ENCODE measurements around the gene UGGT1. TPM values are rescaled to one million over a fixed set of nuclear protein-coding genes. Genes with fewer than 3 reads are reported as not detected.
"Not testable (repeated sequence)": the region's sequence is repeated elsewhere in the genome, so short reads cannot be mapped to it uniquely, and the experiment has no call there.

Gene UGGT1
- total RNA-seq, 1 donor from 2014 or later, result 60.3 TPM

- H3K36me3 Mint-ChIP-seq (ENCODE audit: insufficient read depth), result peaks cover 3% of the 10 kb centered on the region
- no peaks in the 10 kb centered on the region for H3K27me3 Mint-ChIP-seq
- peaks cover 22% of the 10 kb centered on the region for H3K4me1 Mint-ChIP-seq (ENCODE audit: low read depth)
- DNase-seq (ENCODE audit: low spot score, unreplicated experiment), result no peak
- H3K27ac Mint-ChIP-seq, result no peak overlapping the region
- no peak for TF ChIP-seq CTCF (IDR thresholded peaks at IDR 0.05; ENCODE audit: unreplicated experiment)
- no peak overlapping the region for H3K4me3 Mint-ChIP-seq (ENCODE audit: low read depth)
- no peaks in the 10 kb centered on the region for H3K9me3 Mint-ChIP-seq (ENCODE audit: low read depth)
These were observed 107.7 kb downstream of the UGGT1 start for GRCh38 chr2:128198656-128199055.

- peaks cover 22% of the 10 kb centered on the region for H3K4me1 Mint-ChIP-seq (ENCODE audit: low read depth)
- no peaks in the 10 kb centered on the region for H3K9me3 Mint-ChIP-seq (ENCODE audit: low read depth)
- no peak for TF ChIP-seq CTCF (IDR thresholded peaks at IDR 0.05; ENCODE audit: unreplicated experiment)
These were observed 108.1 kb downstream of the UGGT1 start for GRCh38 chr2:128199141-128199540.

GRCh38 chr2:128202791-128203190, 111.8 kb downstream of the UGGT1 start:
- Mint-ChIP-seq H3K27me3 (no peaks in the 10 kb centered on the region), H3K4me3 (ENCODE audit: low read depth) (no peak overlapping the region), H3K27ac (no peak overlapping the region), H3K4me1 (ENCODE audit: low read depth) (no peaks in the 10 kb centered on the region), H3K9me3 (ENCODE audit: low read depth) (peaks cover 11% of the 10 kb centered on the region), H3K36me3 (ENCODE audit: insufficient read depth) (no peaks in the 10 kb centered on the region)
- TF ChIP-seq CTCF (IDR thresholded peaks at IDR 0.05; ENCODE audit: unreplicated experiment), result no peak
- DNase-seq (ENCODE audit: low spot score, unreplicated experiment), result no peak

More at GRCh38 chr2:128199141-128199540, 108.1 kb downstream of the UGGT1 start:
- Mint-ChIP-seq H3K27me3 (no peaks in the 10 kb centered on the region), H3K36me3 (ENCODE audit: insufficient read depth) (peaks cover 3% of the 10 kb centered on the region), H3K27ac (no peak overlapping the region), H3K4me3 (ENCODE audit: low read depth) (no peak overlapping the region)
- DNase-seq (ENCODE audit: low spot score, unreplicated experiment), result no peak

- no peak overlapping the region for H3K27ac Mint-ChIP-seq
- no peak for DNase-seq (ENCODE audit: low spot score, unreplicated experiment)
- peaks cover 14% of the 10 kb centered on the region for H3K9me3 Mint-ChIP-seq (ENCODE audit: low read depth)
- TF ChIP-seq CTCF (IDR thresholded peaks at IDR 0.05; ENCODE audit: unreplicated experiment), result no peak
- no peaks in the 10 kb centered on the region for H3K27me3 Mint-ChIP-seq
- H3K4me3 Mint-ChIP-seq (ENCODE audit: low read depth), result no peak overlapping the region
- no peaks in the 10 kb centered on the region for H3K4me1 Mint-ChIP-seq (ENCODE audit: low read depth)
- no peaks in the 10 kb centered on the region for H3K36me3 Mint-ChIP-seq (ENCODE audit: insufficient read depth)
These were observed 115.2 kb downstream of the UGGT1 start for GRCh38 chr2:128206245-128206644.

GRCh38 chr2:128208023-128208422, 117.0 kb downstream of the UGGT1 start:
- Mint-ChIP-seq H3K9me3 (ENCODE audit: low read depth) (peaks cover 14% of the 10 kb centered on the region), H3K27ac (no peak overlapping the region), H3K4me3 (ENCODE audit: low read depth) (no peak overlapping the region), H3K36me3 (ENCODE audit: insufficient read depth) (no peaks in the 10 kb centered on the region), H3K27me3 (no peaks in the 10 kb centered on the region), H3K4me1 (ENCODE audit: low read depth) (no peaks in the 10 kb centered on the region)
- TF ChIP-seq CTCF (IDR thresholded peaks at IDR 0.05; ENCODE audit: unreplicated experiment), result no peak
- no peak for DNase-seq (ENCODE audit: low spot score, unreplicated experiment)

GRCh38 chr2:128208631-128209324, 117.8 kb downstream of the UGGT1 start:
- not testable (repeated sequence) for H3K27me3 Mint-ChIP-seq; H3K36me3 Mint-ChIP-seq (ENCODE audit: insufficient read depth); H3K27ac Mint-ChIP-seq; H3K4me3 Mint-ChIP-seq (ENCODE audit: low read depth); DNase-seq (ENCODE audit: low spot score, unreplicated experiment); H3K4me1 Mint-ChIP-seq (ENCODE audit: low read depth)
- peaks cover 14% of the 10 kb centered on the region for H3K9me3 Mint-ChIP-seq (ENCODE audit: low read depth)
